Erythroblast (primary cell): ENCODE results near the gene UGT2B10.

Experiments
- GATA1 ChIP-seq: IDR thresholded peaks from 2 replicates; pipeline ENCODE4 v1.6.1; 2011; ENCODE audit warnings: low read depth, mild to moderate bottlenecking, control low read depth, low read length, moderate library complexity
- POLR2A ChIP-seq: IDR thresholded peaks from 2 replicates; pipeline ENCODE4 v1.6.1; 2011; ENCODE audit warnings: mild to moderate bottlenecking, low read length

DNA sequence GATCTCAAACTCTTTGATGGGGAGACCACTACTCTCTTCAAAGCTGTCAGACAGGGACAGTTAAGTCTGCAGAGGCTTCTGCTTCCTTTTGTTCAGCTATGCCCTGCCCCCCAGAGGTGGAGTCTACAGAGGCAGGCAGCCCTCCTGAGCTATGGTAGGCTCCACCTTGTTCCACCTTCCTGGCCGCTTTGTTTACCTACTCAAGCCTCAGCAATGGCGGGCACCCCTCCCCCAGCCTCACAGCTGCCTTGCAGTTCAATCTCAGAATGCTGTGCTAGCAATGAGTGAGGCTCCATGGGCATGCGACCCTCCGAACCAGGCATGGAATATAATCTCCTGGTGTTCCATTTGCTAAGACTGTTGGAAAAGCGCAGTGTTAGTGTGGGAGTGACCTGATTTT, 42.1 kb upstream of the UGT2B10 start:
- no peak for TF ChIP-seq POLR2A
- no peak for TF ChIP-seq GATA1
